Stimulated activated CD4-positive, alpha-beta T cell treated with anti-CD3 and anti-CD28 coated beads, Interleukin-15, amount 100 ng/mL, for 1 hour (primary cell): ENCODE results near the gene OR1N1.
"Not testable (repeated sequence)": the region's sequence is repeated elsewhere in the genome, so short reads cannot be mapped to it uniquely, and the experiment has no call there.

Experiments used
- DNase-seq, 2 donors: peaks; one replicate each; pipeline ENCODE4 v3.0.0-alpha.2; 2020; ENCODE audit warnings: low read depth in 1 of 2, low spot score in 1 of 2

OR1N1 gene

GRCh38 chr9:122527193-122527592 lies at the start of gene OR1N1:
Gene OR1N1 (minus strand): TSS chr9:122527293. CDS start chr9:122527293, 0 bp downstream.
- DNase-seq: no peak

DNA sequence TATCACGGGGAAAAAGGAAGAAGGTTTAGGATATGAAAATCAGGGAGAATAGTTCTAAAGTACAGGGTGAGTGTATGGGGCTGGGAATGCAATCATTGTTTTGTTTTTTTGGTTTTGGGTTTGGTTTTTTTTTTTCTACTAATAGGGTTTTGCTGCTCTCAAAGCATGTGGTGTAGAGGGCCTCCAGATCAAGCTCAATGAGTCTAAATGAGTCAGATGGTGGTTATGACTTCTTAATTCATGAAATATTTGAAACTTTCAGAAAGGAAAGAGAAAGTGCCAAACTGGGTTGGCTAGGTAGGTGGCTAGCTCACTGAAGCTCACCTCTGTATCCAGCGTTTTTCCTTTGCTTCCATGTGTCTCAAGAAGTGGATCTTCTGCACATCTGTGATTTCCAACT lies 45.4 kb upstream of the OR1N1 start:
- DNase-seq: no peak

GRCh38 chr9:122567901-122568300 lies 40.8 kb upstream of the OR1N1 start:
- no peak for DNase-seq

DNA sequence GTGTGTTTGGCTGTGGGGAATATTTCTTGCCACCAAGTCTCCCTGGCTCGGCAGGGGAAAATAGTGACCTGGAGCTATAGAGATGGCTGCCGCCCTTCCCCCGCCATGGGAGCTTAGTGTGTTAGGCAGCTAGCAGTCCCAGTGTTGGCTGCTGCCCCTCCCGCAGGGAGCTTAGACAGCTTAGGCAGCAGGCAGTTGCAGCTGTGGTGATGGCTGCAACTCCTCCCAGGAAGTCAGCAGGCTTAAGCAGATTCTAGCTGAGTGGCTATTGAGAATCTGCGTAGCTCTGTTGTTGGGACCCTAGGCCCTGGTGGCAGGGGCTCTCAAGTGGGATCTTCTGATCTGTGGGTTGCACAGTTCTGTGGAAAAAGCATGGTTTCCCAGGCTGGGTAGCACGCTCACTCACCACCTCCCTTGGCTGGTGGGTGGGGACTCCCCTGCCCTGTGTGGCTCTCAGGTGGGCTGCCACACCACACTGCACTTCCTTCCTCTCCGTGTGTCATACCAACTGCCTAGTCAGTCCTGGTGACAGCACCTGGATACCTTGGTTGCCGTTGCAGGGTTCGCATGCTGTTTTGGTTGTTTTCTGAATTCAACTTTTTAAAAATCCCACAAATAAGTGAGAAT lies 35.2 kb upstream of the OR1N1 start:
- no peak for DNase-seq

DNA sequence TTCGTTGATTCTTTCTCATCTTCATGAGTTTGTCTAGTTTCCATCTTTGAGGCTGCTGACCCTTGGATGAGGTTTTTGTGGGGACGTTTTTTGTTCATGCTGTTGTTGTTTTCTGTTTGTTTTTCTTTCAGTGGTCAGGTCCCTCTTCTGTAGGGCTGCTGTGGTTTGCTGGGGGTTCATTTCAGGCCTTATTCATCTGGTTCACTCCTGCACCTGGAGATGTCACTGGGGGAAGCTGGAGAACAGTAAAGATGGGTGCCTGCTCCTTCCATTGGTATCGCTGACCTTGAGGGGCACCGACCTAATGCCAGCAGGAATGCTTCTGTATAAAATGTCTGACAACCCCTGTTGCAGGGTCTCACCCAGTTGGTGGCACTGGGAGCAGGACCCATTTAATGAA lies 34.4 kb upstream of the OR1N1 start:
- no peak for DNase-seq

DNA sequence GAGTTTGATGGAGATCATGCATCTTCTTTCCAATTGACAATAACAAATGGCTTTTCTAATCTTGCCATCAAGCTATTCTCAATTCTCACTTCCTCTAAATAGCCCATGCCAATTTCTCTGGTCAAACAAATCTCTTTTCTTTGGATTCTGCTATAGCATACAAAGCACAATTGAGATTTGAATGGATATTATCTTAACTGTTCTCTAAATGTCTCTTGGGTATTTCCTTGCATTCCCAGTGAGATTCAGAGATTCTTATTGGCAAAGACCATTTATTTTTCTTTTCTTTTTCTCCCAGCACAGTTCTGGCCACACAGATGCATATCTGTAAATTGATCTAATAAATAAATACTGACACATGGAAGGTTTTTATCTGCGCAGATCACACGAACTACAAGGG lies 25.7 kb upstream of the OR1N1 start, which contains the start of gene OR1N2:
TSS of gene OR1N2 (plus strand) at position 301 of the 400 bp plus-strand sequence. CDS start 100 bp downstream, outside the sequence.
- DNase-seq: no peak

DNA sequence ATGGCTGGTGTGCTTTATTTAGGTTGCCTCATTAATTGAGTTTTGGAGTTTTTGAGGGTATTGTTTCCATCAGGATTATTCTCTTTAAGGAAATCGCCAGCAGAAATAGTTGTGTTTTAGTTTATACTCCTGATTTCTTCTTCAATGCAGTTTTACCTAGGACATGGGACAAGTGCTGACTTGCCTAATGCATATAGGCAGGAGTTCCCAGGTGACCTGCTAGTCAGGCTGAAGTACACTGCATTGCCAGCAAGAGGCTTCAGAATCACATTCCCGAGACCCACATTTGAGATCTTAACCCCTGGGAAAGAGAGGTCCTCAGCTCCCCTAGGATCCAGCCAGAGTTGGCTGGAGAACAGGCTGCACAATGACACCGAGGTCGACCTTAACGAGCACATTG lies 24.3 kb upstream of the OR1N1 start:
- DNase-seq: no peak

DNA sequence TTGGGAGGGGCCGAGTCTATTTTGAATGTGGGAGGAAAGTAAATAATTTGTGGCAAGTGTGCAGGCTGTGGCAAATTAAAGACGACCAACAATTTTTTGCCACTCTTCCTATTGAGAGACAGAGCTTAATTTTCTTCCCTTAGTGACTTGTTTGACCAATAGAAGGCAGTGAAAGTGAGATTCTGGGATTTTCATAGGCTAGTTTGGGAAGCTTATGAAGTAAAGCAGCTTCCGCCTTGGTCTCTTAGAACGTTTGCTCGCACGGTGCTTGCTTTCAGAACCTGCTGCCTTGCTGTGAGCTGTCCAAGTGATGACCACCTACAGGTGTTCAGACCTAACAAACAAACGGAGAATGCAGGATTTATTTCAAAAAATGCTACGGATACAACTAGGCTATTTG lies 19.1 kb upstream of the OR1N1 start:
- DNase-seq: no peak

DNA sequence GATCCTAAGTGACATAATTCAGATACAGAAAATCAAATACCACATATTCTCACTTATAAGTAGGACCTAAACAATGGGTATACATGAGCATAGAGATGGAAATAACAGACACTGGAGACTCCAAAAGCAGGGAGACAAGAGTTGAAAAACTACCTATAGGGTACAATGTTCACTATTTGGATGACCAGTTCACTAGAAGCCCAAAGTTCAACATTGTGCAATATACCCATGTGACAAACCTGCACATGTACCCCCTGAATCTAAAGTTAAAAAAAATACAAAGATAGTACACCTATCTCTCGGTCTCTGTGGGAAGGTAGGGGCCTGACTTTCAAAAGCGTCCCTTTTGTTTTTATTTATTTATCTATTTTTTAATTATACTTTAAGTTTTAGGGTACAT lies 11.7 kb upstream of the OR1N1 start:
- DNase-seq: no peak

- DNase-seq: not testable (repeated sequence)
These were observed 10.0 kb upstream of the OR1N1 start for GRCh38 chr9:122537066-122537465.

GRCh38 chr9:122536134-122536533 lies 9.0 kb upstream of the OR1N1 start:
- DNase-seq: no peak

GRCh38 chr9:122531157-122531556 lies 4.1 kb upstream of the OR1N1 start:
- DNase-seq: not testable (repeated sequence)

GRCh38 chr9:122526602-122527001 lies 491 bp downstream of the OR1N1 start:
- DNase-seq: no peak

DNA sequence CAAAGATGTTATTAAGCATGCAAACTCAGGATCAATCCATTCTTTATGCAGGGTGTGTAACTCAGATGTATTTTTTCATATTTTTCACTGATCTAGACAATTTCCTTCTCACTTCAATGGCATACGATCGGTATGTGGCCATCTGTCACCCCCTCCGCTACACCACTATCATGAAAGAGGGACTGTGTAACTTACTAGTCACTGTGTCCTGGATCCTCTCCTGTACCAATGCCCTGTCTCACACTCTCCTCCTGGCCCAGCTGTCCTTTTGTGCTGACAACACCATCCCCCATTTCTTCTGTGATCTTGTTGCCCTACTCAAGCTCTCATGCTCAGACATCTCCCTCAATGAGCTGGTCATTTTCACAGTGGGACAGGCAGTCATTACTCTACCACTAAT lies 7.7 kb downstream of the OR1N1 start:
- no peak for DNase-seq

GRCh38 chr9:122518841-122519240 lies 8.3 kb downstream of the OR1N1 start, which contains the start of gene OR1J4:
Gene OR1J4 (plus strand): TSS chr9:122519141. CDS start chr9:122519141, 0 bp downstream.
- no peak for DNase-seq

- DNase-seq: no peak
These were observed 8.9 kb downstream of the OR1N1 start for GRCh38 chr9:122518226-122518625.

- no peak for DNase-seq
These were observed 16.6 kb downstream of the OR1N1 start, which contains the start of gene OR1J2 for GRCh38 chr9:122510502-122510901. Gene OR1J2 (plus strand): TSS chr9:122510802. CDS start chr9:122510802, 0 bp downstream.

DNA sequence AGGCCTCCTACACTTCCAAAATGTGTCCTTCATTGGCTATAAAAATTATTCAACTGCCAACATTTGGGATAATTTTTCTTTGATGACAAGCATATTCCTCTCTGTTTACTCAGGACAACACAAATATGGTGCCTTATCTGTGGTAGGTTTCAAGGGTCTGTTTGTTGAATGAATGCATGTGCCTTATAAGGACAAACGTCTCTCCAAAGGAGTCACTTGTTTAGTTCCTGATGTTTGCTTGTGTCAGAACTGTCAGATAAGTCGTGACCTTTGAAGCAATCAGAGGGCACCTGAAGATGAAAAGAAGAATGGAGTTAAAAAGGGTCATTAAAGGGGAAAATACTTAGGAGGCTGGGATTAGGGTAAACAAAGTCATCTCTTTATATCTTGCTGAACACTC lies 20.1 kb downstream of the OR1N1 start:
- no peak for DNase-seq

GRCh38 chr9:122498883-122499288 lies 28.2 kb downstream of the OR1N1 start:
- DNase-seq: no peak

DNA sequence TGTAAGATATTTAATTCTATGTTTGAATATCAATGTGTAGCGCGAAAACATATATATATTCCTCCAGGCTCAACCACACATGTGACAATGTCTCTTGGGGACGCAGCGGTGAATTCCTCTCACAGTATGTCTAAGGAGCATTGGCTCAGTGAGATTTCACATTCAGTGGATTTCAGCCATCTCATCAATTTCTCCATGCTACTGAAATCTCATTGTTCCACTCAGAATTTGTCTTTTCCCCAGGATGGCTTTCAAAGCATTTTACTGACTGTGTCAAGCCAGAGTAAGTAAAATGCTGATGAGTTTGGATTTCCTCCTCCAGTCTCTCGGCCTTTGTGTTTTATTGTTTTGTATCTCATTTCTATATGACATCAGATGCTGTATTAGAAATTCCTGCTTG lies 48.0 kb downstream of the OR1N1 start:
- DNase-seq: no peak

- no peak for DNase-seq
These were observed 49.3 kb downstream of the OR1N1 start, which contains the start of gene OR1J1 for GRCh38 chr9:122477826-122478225. Gene OR1J1 (minus strand): TSS chr9:122477926. CDS start chr9:122477926, 0 bp downstream.

GRCh38 chr9:122477346-122477745 lies 49.7 kb downstream of the OR1N1 start:
- no peak for DNase-seq
